Measurements from ENCODE around the gene CAB39. TPM values are rescaled to one million over a fixed set of nuclear protein-coding genes. Genes with fewer than 3 reads are reported as not detected.

CAB39 gene
- polyA plus RNA-seq, 1 of the 3 experiments (the other 2 are of a cell fraction): 15.7 TPM

DNA sequence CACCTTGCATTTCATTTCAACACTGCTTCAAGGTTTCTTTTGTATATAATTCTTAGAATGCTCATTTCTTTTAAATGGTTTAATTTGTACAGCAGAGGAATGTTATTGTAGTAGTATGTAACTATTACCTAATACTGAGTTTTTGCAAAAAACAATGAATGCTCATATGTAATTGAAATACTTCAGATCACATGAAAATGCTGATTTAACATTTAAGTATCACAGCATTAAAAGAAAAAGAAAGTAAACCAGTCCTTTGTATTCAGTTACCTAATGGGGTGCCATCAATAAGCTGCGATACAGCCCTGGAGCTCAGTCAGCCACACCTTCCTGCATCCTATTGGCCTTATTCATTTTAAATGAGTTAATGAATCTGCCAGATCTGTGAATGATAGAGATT is 106.8 kb downstream of the CAB39 start:
- Histone ChIP-seq H3F3A (replicated peaks; ENCODE audit: insufficient read depth) (no peaks in the 10 kb centered on the region), H3K9me3 (no peaks in the 10 kb centered on the region), H3K27me3 (ENCODE audit: insufficient read depth) (no peaks in the 10 kb centered on the region), H3K4me1 (ENCODE audit: control insufficient read depth in 1 of 2, insufficient read depth in 2 of 2, low read depth in 1 of 2, low read length in 1 of 2) (no peaks in the 10 kb centered on the region; a peak in 1 of 4 replicates), H3K4me3 (ENCODE audit: low read depth in 2 of 2, low read length in 1 of 2) (no peak overlapping the region), H3K79me2 (ENCODE audit: insufficient read depth) (no peaks in the 10 kb centered on the region), H4K20me1 (ENCODE audit: insufficient read depth) (0 out of 2 replicates have a peak, but pooled peaks cover 4% of the 10 kb centered on the region), H3K9ac (no peak overlapping the region), H3K36me3 (replicated peaks in 1 of 2; ENCODE audit: control insufficient read depth in 1 of 2, insufficient read depth in 2 of 2, low read length in 1 of 2) (peaks cover 26 to 44% of the 10 kb centered on the region in 2 experiments), H2AFZ (ENCODE audit: low read depth) (no peak overlapping the region), H3K27ac (ENCODE audit: low read depth in 2 of 2, low read length in 1 of 2) (no peak overlapping the region), H3K9me2 (no peaks in the 10 kb centered on the region), H3K4me2 (no peak overlapping the region)
- CTCF ChIA-PET: interaction anchor here (1.1 to 2.9 kb wide), 6 partner anchors 10 to 233 kb away, joined by 4 to 13 read pairs (median 9); no protein-coding TSS in a partner anchor
- WGBS (ENCODE audit: low lambda C conversion rate): 100% methylated on average over 1 of the region's 1 CpG
- POLR2A ChIA-PET: no interaction called here
- DNase-seq: no peak
- TF ChIP-seq, protein P1, sequence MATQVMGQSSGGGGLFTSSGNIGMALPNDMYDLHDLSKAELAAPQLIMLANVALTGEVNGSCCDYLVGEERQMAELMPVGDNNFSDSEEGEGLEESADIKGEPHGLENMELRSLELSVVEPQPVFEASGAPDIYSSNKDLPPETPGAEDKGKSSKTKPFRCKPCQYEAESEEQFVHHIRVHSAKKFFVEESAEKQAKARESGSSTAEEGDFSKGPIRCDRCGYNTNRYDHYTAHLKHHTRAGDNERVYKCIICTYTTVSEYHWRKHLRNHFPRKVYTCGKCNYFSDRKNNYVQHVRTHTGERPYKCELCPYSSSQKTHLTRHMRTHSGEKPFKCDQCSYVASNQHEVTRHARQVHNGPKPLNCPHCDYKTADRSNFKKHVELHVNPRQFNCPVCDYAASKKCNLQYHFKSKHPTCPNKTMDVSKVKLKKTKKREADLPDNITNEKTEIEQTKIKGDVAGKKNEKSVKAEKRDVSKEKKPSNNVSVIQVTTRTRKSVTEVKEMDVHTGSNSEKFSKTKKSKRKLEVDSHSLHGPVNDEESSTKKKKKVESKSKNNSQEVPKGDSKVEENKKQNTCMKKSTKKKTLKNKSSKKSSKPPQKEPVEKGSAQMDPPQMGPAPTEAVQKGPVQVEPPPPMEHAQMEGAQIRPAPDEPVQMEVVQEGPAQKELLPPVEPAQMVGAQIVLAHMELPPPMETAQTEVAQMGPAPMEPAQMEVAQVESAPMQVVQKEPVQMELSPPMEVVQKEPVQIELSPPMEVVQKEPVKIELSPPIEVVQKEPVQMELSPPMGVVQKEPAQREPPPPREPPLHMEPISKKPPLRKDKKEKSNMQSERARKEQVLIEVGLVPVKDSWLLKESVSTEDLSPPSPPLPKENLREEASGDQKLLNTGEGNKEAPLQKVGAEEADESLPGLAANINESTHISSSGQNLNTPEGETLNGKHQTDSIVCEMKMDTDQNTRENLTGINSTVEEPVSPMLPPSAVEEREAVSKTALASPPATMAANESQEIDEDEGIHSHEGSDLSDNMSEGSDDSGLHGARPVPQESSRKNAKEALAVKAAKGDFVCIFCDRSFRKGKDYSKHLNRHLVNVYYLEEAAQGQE (IDR thresholded peaks at IDR 0.05; ENCODE audit: low read depth, low read length): no peak
- TF ChIP-seq TEAD4 (IDR thresholded peaks at IDR 0.05; ENCODE audit: borderline replicate concordance, insufficient read depth): no peak
- TF ChIP-seq TAF1 (IDR thresholded peaks at IDR 0.05; ENCODE audit: borderline replicate concordance, low read depth, low read length): no peak
- TF ChIP-seq FOSL2 (IDR thresholded peaks at IDR 0.05; ENCODE audit: borderline replicate concordance, low read depth): no peak
- TF ChIP-seq FOXM1 (IDR thresholded peaks at IDR 0.05; ENCODE audit: low read depth): no peak
- TF ChIP-seq MXI1 (IDR thresholded peaks at IDR 0.05; ENCODE audit: low read depth, low read length): no peak
- TF ChIP-seq USF1 (IDR thresholded peaks at IDR 0.05; ENCODE audit: borderline replicate concordance, low read depth): no peak
- no peak for TF ChIP-seq ELF1 (IDR thresholded peaks at IDR 0.05)
- TF ChIP-seq RCOR1 (IDR thresholded peaks at IDR 0.05; ENCODE audit: low read length): no peak
- TF ChIP-seq SIN3A (IDR thresholded peaks at IDR 0.05; ENCODE audit: borderline replicate concordance, low read depth, low read length): no peak
- no peak for TF ChIP-seq TCF12 (IDR thresholded peaks at IDR 0.05)

- Histone ChIP-seq H3K9me2 (no peaks in the 10 kb centered on the region), H3K4me3 (ENCODE audit: low read depth in 2 of 2, low read length in 1 of 2) (no peak overlapping the region), H3K4me1 (ENCODE audit: control insufficient read depth in 1 of 2, insufficient read depth in 2 of 2, low read depth in 1 of 2, low read length in 1 of 2) (no peaks in the 10 kb centered on the region; a peak in 1 of 4 replicates), H3K36me3 (replicated peaks in 1 of 2; ENCODE audit: control insufficient read depth in 1 of 2, insufficient read depth in 2 of 2, low read length in 1 of 2) (peaks cover 17 to 36% of the 10 kb centered on the region in 2 experiments), H3K79me2 (ENCODE audit: insufficient read depth) (no peaks in the 10 kb centered on the region), H3F3A (replicated peaks; ENCODE audit: insufficient read depth) (no peaks in the 10 kb centered on the region), H4K20me1 (ENCODE audit: insufficient read depth) (no peaks in the 10 kb centered on the region), H2AFZ (ENCODE audit: low read depth) (no peak overlapping the region), H3K9me3 (no peaks in the 10 kb centered on the region), H3K4me2 (no peak overlapping the region), H3K9ac (no peak overlapping the region), H3K27me3 (ENCODE audit: insufficient read depth) (no peaks in the 10 kb centered on the region), H3K27ac (ENCODE audit: low read depth in 2 of 2, low read length in 1 of 2) (no peak overlapping the region)
- 91% methylated on average over 16 of the region's 18 CpGs for WGBS (ENCODE audit: low lambda C conversion rate)
- ChIA-PET POLR2A (no interaction called here), CTCF (interaction anchor here (2.9 to 8.5 kb wide), 4 partner anchors 9 to 232 kb away, joined by 11 to 171 read pairs (median 42); no protein-coding TSS in a partner anchor)
- DNase-seq: no peak
- TF ChIP-seq MEF2A (IDR thresholded peaks at IDR 0.05; ENCODE audit: borderline replicate concordance, low read depth): no peak
- TF ChIP-seq RAD21 (IDR thresholded peaks at IDR 0.05; ENCODE audit: low read length): no peak
- no peak for TF ChIP-seq TAF1 (IDR thresholded peaks at IDR 0.05; ENCODE audit: borderline replicate concordance, low read depth, low read length)
- no peak for TF ChIP-seq CHD2 (IDR thresholded peaks at IDR 0.05; ENCODE audit: low read length, partially characterized antibody)
- no peak for TF ChIP-seq CTCF (IDR thresholded peaks at IDR 0.05)
- TF ChIP-seq MXI1 (IDR thresholded peaks at IDR 0.05; ENCODE audit: low read depth, low read length): no peak
- TF ChIP-seq EZH2phosphoT487 (IDR thresholded peaks at IDR 0.05; ENCODE audit: borderline replicate concordance, low read depth): no peak
- no peak for TF ChIP-seq RCOR1 (IDR thresholded peaks at IDR 0.05; ENCODE audit: low read length)
- no peak for TF ChIP-seq POLR2AphosphoS5 (IDR thresholded peaks at IDR 0.05; ENCODE audit: low read depth, low read length)
- no peak for TF ChIP-seq GATA2 (CRISPR knock-in tag; IDR thresholded peaks at IDR 0.05)
- TF ChIP-seq GABPA (IDR thresholded peaks at IDR 0.05; ENCODE audit: low read depth): no peak
- TF ChIP-seq FOXJ3 (CRISPR knock-in tag; IDR thresholded peaks at IDR 0.05): no peak
- no peak for TF ChIP-seq NRF1 (IDR thresholded peaks at IDR 0.05; ENCODE audit: low read depth, low read length)
Measured at GRCh38 chr2:230821261-230821990, 108.8 kb downstream of the CAB39 start.

All from SK-N-SH (cell line).